ENCODE data around the gene DCDC1.

DNA sequence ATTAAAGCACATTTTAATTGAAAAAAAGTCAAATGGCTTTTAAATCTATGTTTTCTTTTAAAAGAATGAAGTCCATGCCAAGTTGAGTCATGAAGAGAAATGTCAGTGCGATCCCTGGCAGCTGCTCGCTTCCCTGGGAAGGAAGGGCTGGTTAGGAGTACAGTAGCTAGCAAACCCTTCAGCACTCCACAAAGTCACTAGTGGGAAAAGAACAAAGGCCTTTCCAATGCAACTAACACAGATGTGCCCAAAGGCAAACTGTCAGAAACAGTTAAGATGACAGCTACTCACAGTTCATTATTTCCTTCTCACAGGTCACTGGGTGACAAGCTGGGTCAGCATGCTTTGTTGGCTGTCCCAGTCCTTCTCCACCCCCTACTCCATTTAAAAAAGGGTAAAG is 308.7 kb downstream of the DCDC1 start:
- TF ChIP-seq TAF1 (IDR thresholded peaks at IDR 0.05; ENCODE audit: borderline replicate concordance, insufficient read depth, low read length): no peak
- no peak for TF ChIP-seq POLR2AphosphoS5 (IDR thresholded peaks at IDR 0.05; ENCODE audit: low read depth, low read length)
- TF ChIP-seq, protein P1, sequence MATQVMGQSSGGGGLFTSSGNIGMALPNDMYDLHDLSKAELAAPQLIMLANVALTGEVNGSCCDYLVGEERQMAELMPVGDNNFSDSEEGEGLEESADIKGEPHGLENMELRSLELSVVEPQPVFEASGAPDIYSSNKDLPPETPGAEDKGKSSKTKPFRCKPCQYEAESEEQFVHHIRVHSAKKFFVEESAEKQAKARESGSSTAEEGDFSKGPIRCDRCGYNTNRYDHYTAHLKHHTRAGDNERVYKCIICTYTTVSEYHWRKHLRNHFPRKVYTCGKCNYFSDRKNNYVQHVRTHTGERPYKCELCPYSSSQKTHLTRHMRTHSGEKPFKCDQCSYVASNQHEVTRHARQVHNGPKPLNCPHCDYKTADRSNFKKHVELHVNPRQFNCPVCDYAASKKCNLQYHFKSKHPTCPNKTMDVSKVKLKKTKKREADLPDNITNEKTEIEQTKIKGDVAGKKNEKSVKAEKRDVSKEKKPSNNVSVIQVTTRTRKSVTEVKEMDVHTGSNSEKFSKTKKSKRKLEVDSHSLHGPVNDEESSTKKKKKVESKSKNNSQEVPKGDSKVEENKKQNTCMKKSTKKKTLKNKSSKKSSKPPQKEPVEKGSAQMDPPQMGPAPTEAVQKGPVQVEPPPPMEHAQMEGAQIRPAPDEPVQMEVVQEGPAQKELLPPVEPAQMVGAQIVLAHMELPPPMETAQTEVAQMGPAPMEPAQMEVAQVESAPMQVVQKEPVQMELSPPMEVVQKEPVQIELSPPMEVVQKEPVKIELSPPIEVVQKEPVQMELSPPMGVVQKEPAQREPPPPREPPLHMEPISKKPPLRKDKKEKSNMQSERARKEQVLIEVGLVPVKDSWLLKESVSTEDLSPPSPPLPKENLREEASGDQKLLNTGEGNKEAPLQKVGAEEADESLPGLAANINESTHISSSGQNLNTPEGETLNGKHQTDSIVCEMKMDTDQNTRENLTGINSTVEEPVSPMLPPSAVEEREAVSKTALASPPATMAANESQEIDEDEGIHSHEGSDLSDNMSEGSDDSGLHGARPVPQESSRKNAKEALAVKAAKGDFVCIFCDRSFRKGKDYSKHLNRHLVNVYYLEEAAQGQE (IDR thresholded peaks at IDR 0.05; ENCODE audit: insufficient read depth in 1 of 2, low read depth in 2 of 2, low read length in 2 of 2): no peak
- no peak for TF ChIP-seq FOXP2 (optimal IDR thresholded peaks at IDR 0.05; ENCODE audit: borderline replicate concordance, extremely low read depth, extremely low read length, insufficient read depth)
- no peak for TF ChIP-seq SIN3A (IDR thresholded peaks at IDR 0.05; ENCODE audit: borderline replicate concordance, insufficient read depth, low read length)

Data from PFSK-1 (cell line).